ENCODE data around the gene NR1D1. TPM values are rescaled to one million over a fixed set of nuclear protein-coding genes. Genes with fewer than 3 reads are reported as not detected.

The NR1D1 gene
- total and polyA plus RNA-seq, 2 of the 13 experiments (the other 11 are each of a cell fraction or from before 2014, with no cell fraction given): 2.1 to 2.7 TPM

GRCh38 chr17:40107522-40108174 lies 7.3 kb upstream of the NR1D1 start (continued):
- TF ChIP-seq STAT6 (CRISPR knock-in tag; IDR thresholded peaks at IDR 0.05; ENCODE audit: borderline replicate concordance) (no peak), FOSL2 (CRISPR knock-in tag; IDR thresholded peaks at IDR 0.05) (no peak; the same call in 1 of the 2 replicates), MATR3 (CRISPR knock-in tag; IDR thresholded peaks at IDR 0.05) (no peak), GABPA (IDR thresholded peaks at IDR 0.05; ENCODE audit: low read depth, low read length) (no peak), GABPA (CRISPR knock-in tag; IDR thresholded peaks at IDR 0.05; ENCODE audit: low read depth) (peak; percentile 57; the same call in 1 of the 2 replicates), ZC3H4 (CRISPR knock-in tag; IDR thresholded peaks at IDR 0.05; ENCODE audit: borderline replicate concordance) (0 out of 2 replicates have a peak, but pooled peaks have one; percentile 63), SP4 (CRISPR knock-in tag; IDR thresholded peaks at IDR 0.05) (0 out of 2 replicates have a peak, but pooled peaks have one; percentile 10), ZNF605 (CRISPR knock-in tag; IDR thresholded peaks at IDR 0.05) (no peak; the same call in 1 of the 2 replicates), ZNF703 (CRISPR knock-in tag; IDR thresholded peaks at IDR 0.05; ENCODE audit: borderline replicate concordance) (no peak; the same call in 1 of the 2 replicates), YEATS2 (CRISPR knock-in tag; IDR thresholded peaks at IDR 0.05; ENCODE audit: borderline replicate concordance) (no peak), HNF4A (CRISPR knock-in tag; IDR thresholded peaks at IDR 0.05) (peak; percentile 81), HDAC1 (CRISPR knock-in tag; IDR thresholded peaks at IDR 0.05) (no peak), ZBTB37 (CRISPR knock-in tag; IDR thresholded peaks at IDR 0.05) (no peak), NFYB (CRISPR knock-in tag; IDR thresholded peaks at IDR 0.05) (no peak), HNRNPUL1 (IDR thresholded peaks at IDR 0.05; ENCODE audit: low read depth, low read length) (no peak), SMC3 (IDR thresholded peaks at IDR 0.05; ENCODE audit: low read length) (peak; percentile 17; the same call in 1 of the 2 replicates), ZBTB42 (CRISPR knock-in tag; IDR thresholded peaks at IDR 0.05) (no peak), TRAFD1 (CRISPR knock-in tag; IDR thresholded peaks at IDR 0.05; ENCODE audit: borderline replicate concordance) (no peak), PHF8 (CRISPR knock-in tag; IDR thresholded peaks at IDR 0.05) (peak; percentile 6; the same call in 1 of the 2 replicates)
- TF ChIP-seq, protein P1, sequence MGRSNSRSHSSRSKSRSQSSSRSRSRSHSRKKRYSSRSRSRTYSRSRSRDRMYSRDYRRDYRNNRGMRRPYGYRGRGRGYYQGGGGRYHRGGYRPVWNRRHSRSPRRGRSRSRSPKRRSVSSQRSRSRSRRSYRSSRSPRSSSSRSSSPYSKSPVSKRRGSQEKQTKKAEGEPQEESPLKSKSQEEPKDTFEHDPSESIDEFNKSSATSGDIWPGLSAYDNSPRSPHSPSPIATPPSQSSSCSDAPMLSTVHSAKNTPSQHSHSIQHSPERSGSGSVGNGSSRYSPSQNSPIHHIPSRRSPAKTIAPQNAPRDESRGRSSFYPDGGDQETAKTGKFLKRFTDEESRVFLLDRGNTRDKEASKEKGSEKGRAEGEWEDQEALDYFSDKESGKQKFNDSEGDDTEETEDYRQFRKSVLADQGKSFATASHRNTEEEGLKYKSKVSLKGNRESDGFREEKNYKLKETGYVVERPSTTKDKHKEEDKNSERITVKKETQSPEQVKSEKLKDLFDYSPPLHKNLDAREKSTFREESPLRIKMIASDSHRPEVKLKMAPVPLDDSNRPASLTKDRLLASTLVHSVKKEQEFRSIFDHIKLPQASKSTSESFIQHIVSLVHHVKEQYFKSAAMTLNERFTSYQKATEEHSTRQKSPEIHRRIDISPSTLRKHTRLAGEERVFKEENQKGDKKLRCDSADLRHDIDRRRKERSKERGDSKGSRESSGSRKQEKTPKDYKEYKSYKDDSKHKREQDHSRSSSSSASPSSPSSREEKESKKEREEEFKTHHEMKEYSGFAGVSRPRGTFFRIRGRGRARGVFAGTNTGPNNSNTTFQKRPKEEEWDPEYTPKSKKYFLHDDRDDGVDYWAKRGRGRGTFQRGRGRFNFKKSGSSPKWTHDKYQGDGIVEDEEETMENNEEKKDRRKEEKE (IDR thresholded peaks at IDR 0.05): no peak
- TF ChIP-seq, protein P2, sequence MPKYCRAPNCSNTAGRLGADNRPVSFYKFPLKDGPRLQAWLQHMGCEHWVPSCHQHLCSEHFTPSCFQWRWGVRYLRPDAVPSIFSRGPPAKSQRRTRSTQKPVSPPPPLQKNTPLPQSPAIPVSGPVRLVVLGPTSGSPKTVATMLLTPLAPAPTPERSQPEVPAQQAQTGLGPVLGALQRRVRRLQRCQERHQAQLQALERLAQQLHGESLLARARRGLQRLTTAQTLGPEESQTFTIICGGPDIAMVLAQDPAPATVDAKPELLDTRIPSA (CRISPR knock-in tag; IDR thresholded peaks at IDR 0.05; ENCODE audit: borderline replicate concordance): no peak
